GM19455 (cell line): ENCODE results near the gene TSSK6.

Source experiments
- ATAC-seq: cut with Tn5 transposase; IDR thresholded peaks from one replicate; pipeline ENCODE4 v1.9.1; 2021; ENCODE audit not compliant: unreplicated experiment

Gene TSSK6

DNA sequence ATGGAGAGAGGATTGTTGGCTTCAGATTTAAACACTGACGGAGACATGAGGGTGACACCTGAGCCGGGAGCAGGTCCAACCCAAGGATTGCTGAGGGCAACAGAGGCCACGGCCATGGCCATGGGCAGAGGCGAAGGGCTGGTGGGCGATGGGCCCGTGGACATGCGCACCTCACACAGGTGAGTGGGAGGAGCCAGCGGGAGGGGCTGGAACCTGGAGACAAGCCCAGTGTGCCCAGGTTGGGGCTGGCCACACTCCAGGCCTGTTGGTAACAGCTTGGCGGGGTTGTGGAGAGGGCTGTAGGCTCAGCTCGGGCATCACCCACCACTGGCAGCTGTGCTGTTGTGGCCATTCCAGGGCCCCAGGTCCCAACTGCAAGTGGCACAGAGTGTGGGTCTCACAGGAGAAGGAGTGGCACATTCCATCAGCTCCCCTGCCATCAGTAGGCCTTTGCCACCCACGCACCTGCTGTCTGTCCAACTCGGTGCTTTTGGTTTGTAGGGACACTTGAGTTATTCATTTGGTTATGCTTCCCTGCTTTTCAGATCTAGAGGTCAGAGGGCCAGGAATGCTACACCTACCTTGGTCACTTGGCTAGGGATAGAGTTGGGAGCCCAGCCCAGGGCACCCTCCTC lies 49.8 kb downstream of the TSSK6 start:
- ATAC-seq, result no peak

DNA sequence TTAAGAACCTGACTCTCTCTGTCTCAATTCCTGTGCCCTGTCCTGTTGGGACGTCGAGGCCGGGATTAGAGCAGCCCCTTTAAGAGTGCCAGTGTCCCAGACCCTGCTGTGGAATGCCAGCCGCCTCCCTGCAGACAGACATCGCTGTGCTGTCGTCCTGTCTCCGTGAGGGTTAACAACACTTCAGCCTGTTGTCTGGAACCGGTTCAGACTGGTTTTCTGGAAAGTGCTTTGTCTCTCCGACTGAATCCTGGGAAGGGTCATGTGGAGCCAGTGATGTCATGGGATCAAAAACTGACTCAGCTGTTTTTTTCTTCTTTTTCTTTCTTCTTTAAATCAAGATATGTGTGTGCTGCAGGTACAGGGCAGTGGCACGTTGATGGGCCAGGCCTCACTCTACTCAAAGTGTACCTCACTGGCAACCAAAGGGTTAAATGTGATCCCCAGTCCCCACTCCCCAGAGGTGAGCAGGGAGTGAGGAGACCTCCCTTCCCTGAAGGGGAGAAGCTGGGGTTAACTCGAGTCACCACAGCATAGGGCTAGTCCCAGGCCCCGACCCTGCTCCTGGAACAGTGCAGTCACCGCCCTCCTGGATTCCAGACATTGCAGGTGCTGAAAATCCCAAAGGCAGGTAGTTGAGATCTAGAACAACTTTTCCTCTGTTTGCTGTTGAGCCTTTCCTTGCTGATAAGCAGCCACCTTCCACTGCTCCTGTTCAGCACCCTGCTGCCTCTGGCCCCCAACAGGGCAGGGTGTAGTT lies 50.8 kb downstream of the TSSK6 start:
- ATAC-seq, result no peak
